Measurements from ENCODE around the gene TMEM92.

Gene TMEM92

GRCh38 chr17:50318501-50319285, 44.4 kb downstream of the TMEM92 start:
- H3K27me3 ChIP-seq (ENCODE audit: control insufficient read depth in 1 of 2, insufficient read depth in 2 of 2, low read length in 2 of 2) = no peaks in the 10 kb centered on the region
- no peak overlapping the region for H3K27ac ChIP-seq (ENCODE audit: low read length)
- no peaks in the 10 kb centered on the region for H3K4me1 ChIP-seq (ENCODE audit: control insufficient read depth, insufficient read depth, low read length)
- H3K9me3 ChIP-seq (ENCODE audit: control insufficient read depth in 2 of 2, low read length in 2 of 2) = no peaks in the 10 kb centered on the region
- no peak overlapping the region for H3K4me3 ChIP-seq (ENCODE audit: low read length in 2 of 2)
- no peak overlapping the region for H3K9ac ChIP-seq (ENCODE audit: low read length in 2 of 2)
- H3K36me3 ChIP-seq (ENCODE audit: control insufficient read depth in 2 of 2, insufficient read depth in 2 of 2, low read length in 2 of 2) = no peaks in the 10 kb centered on the region

DNA sequence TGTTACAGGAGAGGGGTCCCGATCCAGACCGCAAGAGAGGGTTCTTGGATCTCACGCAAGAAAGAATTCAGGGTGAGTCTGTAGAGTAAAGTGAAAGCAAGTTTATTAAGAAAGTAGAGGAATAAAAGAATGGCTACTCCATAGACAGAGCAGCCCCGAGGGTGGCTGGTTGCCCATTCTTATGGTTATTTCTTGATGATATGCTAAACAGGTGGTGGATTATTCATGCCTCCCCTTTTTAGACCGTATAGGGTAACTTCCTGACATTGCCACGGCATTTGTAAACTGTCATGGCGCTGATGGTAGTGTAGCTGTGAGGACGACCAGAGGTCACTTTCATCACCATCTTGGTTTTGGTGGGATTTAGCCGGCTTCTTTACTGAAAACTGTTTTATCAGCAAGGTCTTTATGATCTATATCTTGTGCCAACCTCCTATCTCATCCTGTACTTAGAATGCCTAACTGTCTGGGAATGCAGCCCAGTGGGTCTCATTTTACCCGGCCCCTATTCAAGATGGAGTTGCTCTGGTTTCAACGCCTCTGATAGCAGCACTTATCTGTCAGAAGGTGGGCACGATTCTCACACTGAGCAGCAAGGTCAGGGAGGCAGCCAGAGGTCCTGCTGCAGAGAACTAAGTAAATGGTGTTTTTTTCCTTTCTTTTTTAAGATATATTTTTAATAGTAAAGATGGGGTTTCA, 45.2 kb downstream of the TMEM92 start:
- Histone ChIP-seq H3K36me3 (ENCODE audit: control insufficient read depth in 2 of 2, insufficient read depth in 2 of 2, low read length in 2 of 2) (no peaks in the 10 kb centered on the region), H3K9me3 (ENCODE audit: control insufficient read depth in 2 of 2, low read length in 2 of 2) (no peaks in the 10 kb centered on the region), H3K27me3 (ENCODE audit: control insufficient read depth in 1 of 2, insufficient read depth in 2 of 2, low read length in 2 of 2) (no peaks in the 10 kb centered on the region), H3K4me1 (ENCODE audit: control insufficient read depth, insufficient read depth, low read length) (no peaks in the 10 kb centered on the region), H3K4me3 (ENCODE audit: low read length in 2 of 2) (no peak overlapping the region), H3K27ac (ENCODE audit: low read length) (no peak overlapping the region), H3K9ac (ENCODE audit: low read length in 2 of 2) (no peak overlapping the region)

DNA sequence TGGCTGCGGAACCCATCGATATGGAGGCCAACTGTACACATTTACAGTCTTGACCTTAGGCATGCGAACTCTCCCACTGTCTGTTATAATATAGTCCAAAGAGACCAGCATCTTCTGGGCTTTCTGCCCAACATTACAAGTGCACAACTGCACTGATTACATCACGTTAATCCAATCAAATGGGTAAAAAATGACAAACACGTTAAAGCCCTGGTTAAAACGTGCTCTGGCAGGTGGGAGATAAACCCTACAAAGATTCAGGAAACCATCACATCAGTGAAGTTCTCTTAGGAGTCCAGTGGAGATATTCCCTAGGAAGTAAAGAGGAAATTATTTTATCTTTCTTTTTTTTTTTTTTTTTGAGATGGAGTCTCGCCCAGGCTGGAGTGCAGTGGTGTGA, 48.0 kb downstream of the TMEM92 start:
- Histone ChIP-seq H3K27me3 (ENCODE audit: control insufficient read depth in 1 of 2, insufficient read depth in 2 of 2, low read length in 2 of 2) (no peaks in the 10 kb centered on the region), H3K9ac (ENCODE audit: low read length in 2 of 2) (no peak overlapping the region), H3K36me3 (ENCODE audit: control insufficient read depth in 2 of 2, insufficient read depth in 2 of 2, low read length in 2 of 2) (no peaks in the 10 kb centered on the region), H3K4me3 (ENCODE audit: low read length in 2 of 2) (no peak overlapping the region), H3K27ac (ENCODE audit: low read length) (no peak overlapping the region), H3K9me3 (ENCODE audit: control insufficient read depth in 2 of 2, low read length in 2 of 2) (no peaks in the 10 kb centered on the region), H3K4me1 (ENCODE audit: control insufficient read depth, insufficient read depth, low read length) (no peaks in the 10 kb centered on the region)

- Histone ChIP-seq H3K4me3 (ENCODE audit: low read length in 2 of 2) (no peak overlapping the region), H3K9ac (ENCODE audit: low read length in 2 of 2) (no peak overlapping the region), H3K27ac (ENCODE audit: low read length) (no peak overlapping the region), H3K36me3 (ENCODE audit: control insufficient read depth in 2 of 2, insufficient read depth in 2 of 2, low read length in 2 of 2) (no peaks in the 10 kb centered on the region), H3K27me3 (ENCODE audit: control insufficient read depth in 1 of 2, insufficient read depth in 2 of 2, low read length in 2 of 2) (no peaks in the 10 kb centered on the region), H3K9me3 (ENCODE audit: control insufficient read depth in 2 of 2, low read length in 2 of 2) (no peaks in the 10 kb centered on the region), H3K4me1 (ENCODE audit: control insufficient read depth, insufficient read depth, low read length) (no peaks in the 10 kb centered on the region)
Measured at GRCh38 chr17:50323060-50323459, 48.8 kb downstream of the TMEM92 start.

GRCh38 chr17:50325906-50326305, 51.6 kb downstream of the TMEM92 start:
- H3K9me3 ChIP-seq (ENCODE audit: control insufficient read depth in 2 of 2, low read length in 2 of 2) = no peaks in the 10 kb centered on the region
- no peak overlapping the region for H3K27ac ChIP-seq (ENCODE audit: low read length)
- no peak overlapping the region for H3K4me3 ChIP-seq (ENCODE audit: low read length in 2 of 2)
- no peak overlapping the region for H3K9ac ChIP-seq (ENCODE audit: low read length in 2 of 2)
- no peaks in the 10 kb centered on the region for H3K4me1 ChIP-seq (ENCODE audit: control insufficient read depth, insufficient read depth, low read length)
- no peaks in the 10 kb centered on the region for H3K36me3 ChIP-seq (ENCODE audit: control insufficient read depth in 2 of 2, insufficient read depth in 2 of 2, low read length in 2 of 2)
- H3K27me3 ChIP-seq (ENCODE audit: control insufficient read depth in 1 of 2, insufficient read depth in 2 of 2, low read length in 2 of 2) = no peaks in the 10 kb centered on the region

- Histone ChIP-seq H3K27ac (ENCODE audit: low read length) (no peak overlapping the region), H3K36me3 (ENCODE audit: control insufficient read depth in 2 of 2, insufficient read depth in 2 of 2, low read length in 2 of 2) (no peaks in the 10 kb centered on the region), H3K9me3 (ENCODE audit: control insufficient read depth in 2 of 2, low read length in 2 of 2) (no peaks in the 10 kb centered on the region), H3K27me3 (ENCODE audit: control insufficient read depth in 1 of 2, insufficient read depth in 2 of 2, low read length in 2 of 2) (no peaks in the 10 kb centered on the region), H3K9ac (ENCODE audit: low read length in 2 of 2) (no peak overlapping the region), H3K4me1 (ENCODE audit: control insufficient read depth, insufficient read depth, low read length) (no peaks in the 10 kb centered on the region), H3K4me3 (ENCODE audit: low read length in 2 of 2) (no peak overlapping the region)
Measured at GRCh38 chr17:50326831-50327364, 52.6 kb downstream of the TMEM92 start.

- Histone ChIP-seq H3K9me3 (ENCODE audit: control insufficient read depth in 2 of 2, low read length in 2 of 2) (no peaks in the 10 kb centered on the region), H3K36me3 (ENCODE audit: control insufficient read depth in 2 of 2, insufficient read depth in 2 of 2, low read length in 2 of 2) (no peaks in the 10 kb centered on the region), H3K4me1 (ENCODE audit: control insufficient read depth, insufficient read depth, low read length) (no peaks in the 10 kb centered on the region), H3K9ac (ENCODE audit: low read length in 2 of 2) (no peak overlapping the region), H3K27me3 (ENCODE audit: control insufficient read depth in 1 of 2, insufficient read depth in 2 of 2, low read length in 2 of 2) (no peaks in the 10 kb centered on the region), H3K4me3 (ENCODE audit: low read length in 2 of 2) (no peak overlapping the region), H3K27ac (ENCODE audit: low read length) (no peak overlapping the region)
Measured at GRCh38 chr17:50328363-50329325, 54.4 kb downstream of the TMEM92 start.

GRCh38 chr17:50329716-50330115, 55.5 kb downstream of the TMEM92 start:
- Histone ChIP-seq H3K9ac (ENCODE audit: low read length in 2 of 2) (no peak overlapping the region), H3K4me1 (ENCODE audit: control insufficient read depth, insufficient read depth, low read length) (no peaks in the 10 kb centered on the region), H3K36me3 (ENCODE audit: control insufficient read depth in 2 of 2, insufficient read depth in 2 of 2, low read length in 2 of 2) (no peaks in the 10 kb centered on the region), H3K9me3 (ENCODE audit: control insufficient read depth in 2 of 2, low read length in 2 of 2) (no peaks in the 10 kb centered on the region), H3K27ac (ENCODE audit: low read length) (no peak overlapping the region), H3K4me3 (ENCODE audit: low read length in 2 of 2) (no peak overlapping the region), H3K27me3 (ENCODE audit: control insufficient read depth in 1 of 2, insufficient read depth in 2 of 2, low read length in 2 of 2) (no peaks in the 10 kb centered on the region)

DNA sequence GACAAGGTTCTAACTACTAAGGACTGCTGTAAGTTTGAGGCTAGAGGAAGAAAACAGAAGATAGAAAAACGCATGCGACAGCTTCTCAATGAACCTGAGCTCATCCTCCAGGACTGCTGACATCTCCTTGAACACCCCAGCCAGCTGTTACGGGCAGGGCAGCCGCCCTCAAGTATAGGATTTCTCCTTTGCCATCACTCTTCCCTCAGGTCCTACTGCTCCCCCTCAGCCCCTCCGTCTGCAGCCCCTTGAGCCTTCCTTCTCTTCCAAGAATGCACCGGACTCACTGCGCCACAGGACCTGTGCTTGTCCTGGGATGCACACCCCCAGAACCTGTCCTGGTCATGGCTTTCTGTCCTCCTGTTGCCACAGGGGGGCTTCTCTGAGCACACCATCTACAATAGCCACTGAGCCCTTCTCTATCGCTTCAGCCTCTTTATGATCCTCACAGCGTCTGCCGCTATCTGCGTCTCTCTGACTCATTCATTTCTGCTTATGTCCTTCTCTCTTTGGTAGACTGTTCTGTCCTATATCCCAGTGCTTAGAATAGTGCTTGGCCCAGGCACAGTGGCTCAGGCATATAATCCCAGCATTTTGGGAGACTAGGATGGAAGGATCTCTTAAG, 56.0 kb downstream of the TMEM92 start:
- Histone ChIP-seq H3K4me1 (ENCODE audit: control insufficient read depth, insufficient read depth, low read length) (no peaks in the 10 kb centered on the region), H3K9ac (ENCODE audit: low read length in 2 of 2) (no peak overlapping the region), H3K9me3 (ENCODE audit: control insufficient read depth in 2 of 2, low read length in 2 of 2) (no peaks in the 10 kb centered on the region), H3K27ac (ENCODE audit: low read length) (no peak overlapping the region), H3K36me3 (ENCODE audit: control insufficient read depth in 2 of 2, insufficient read depth in 2 of 2, low read length in 2 of 2) (no peaks in the 10 kb centered on the region), H3K4me3 (ENCODE audit: low read length in 2 of 2) (no peak overlapping the region), H3K27me3 (ENCODE audit: control insufficient read depth in 1 of 2, insufficient read depth in 2 of 2, low read length in 2 of 2) (no peaks in the 10 kb centered on the region)

Data from stomach smooth muscle (tissue), 2 donors.